ENCODE data around the gene ZNF783. TPM values are rescaled to one million over a fixed set of nuclear protein-coding genes. Genes with fewer than 3 reads are reported as not detected.
"Not testable (repeated sequence)": the region's sequence is repeated elsewhere in the genome, so short reads cannot be mapped to it uniquely, and the experiment has no call there.

Gene ZNF783
- polyA plus RNA-seq, 3 donors from 2014 or later = 1.6 to 4.4 (median 3.0) TPM

- H3K27me3 Mint-ChIP-seq (ENCODE audit: low read depth in 3 of 3) = peaks cover 0 to 4% (median 3%) of the 10 kb centered on the region in 3 donors
- no peaks in the 10 kb centered on the region for H3K4me1 Mint-ChIP-seq
- no peaks in the 10 kb centered on the region for H3K9me3 Mint-ChIP-seq
- no peak overlapping the region for H3K27ac Mint-ChIP-seq
- peaks cover 4 to 13% (median 11%) of the 10 kb centered on the region in 3 donors for H3K36me3 Mint-ChIP-seq
- H3K4me3 Mint-ChIP-seq = no peak overlapping the region
- DNase-seq = no peak
These were observed 33.0 kb upstream of the ZNF783 start for GRCh38 chr7:149228831-149229471.

- no peak overlapping the region for H3K4me3 Mint-ChIP-seq
- no peak overlapping the region for H3K27ac Mint-ChIP-seq
- no peak for DNase-seq
- no peaks in the 10 kb centered on the region for H3K9me3 Mint-ChIP-seq
- H3K27me3 Mint-ChIP-seq (ENCODE audit: low read depth in 3 of 3) = peaks cover 0 to 4% (median 4%) of the 10 kb centered on the region in 3 donors
- H3K36me3 Mint-ChIP-seq = peaks cover 4 to 13% (median 11%) of the 10 kb centered on the region in 3 donors
- no peaks in the 10 kb centered on the region for H3K4me1 Mint-ChIP-seq
These were observed 32.5 kb upstream of the ZNF783 start for GRCh38 chr7:149229526-149229925.

- H3K36me3 Mint-ChIP-seq = no peaks in the 10 kb centered on the region
- no peaks in the 10 kb centered on the region for H3K4me1 Mint-ChIP-seq
These were observed 29.6 kb upstream of the ZNF783 start for GRCh38 chr7:149232362-149232761.

GRCh38 chr7:149233655-149234204 lies 28.3 kb upstream of the ZNF783 start:
- not testable (repeated sequence) for H3K4me1 Mint-ChIP-seq; H3K4me3 Mint-ChIP-seq; H3K36me3 Mint-ChIP-seq; H3K9me3 Mint-ChIP-seq; H3K27me3 Mint-ChIP-seq (ENCODE audit: low read depth in 3 of 3); H3K27ac Mint-ChIP-seq; DNase-seq

More at GRCh38 chr7:149232362-149232761, 29.6 kb upstream of the ZNF783 start:
- Mint-ChIP-seq H3K9me3 (no peaks in the 10 kb centered on the region), H3K27ac (no peak overlapping the region), H3K4me3 (no peak overlapping the region), H3K27me3 (ENCODE audit: low read depth in 3 of 3) (peaks cover 2 to 4% (median 3%) of the 10 kb centered on the region in 3 donors)
- DNase-seq = no peak

GRCh38 chr7:149237502-149237901 lies 24.5 kb upstream of the ZNF783 start:
- Mint-ChIP-seq H3K27me3 (ENCODE audit: low read depth in 3 of 3) (peaks cover 3 to 9% (median 6%) of the 10 kb centered on the region in 3 donors), H3K9me3 (peaks cover 0 to 2% (median 0%) of the 10 kb centered on the region in 6 donors), H3K4me1 (peaks cover 21 to 26% of the 10 kb centered on the region in 2 donors), H3K4me3 (no peak overlapping the region), H3K27ac (no peak overlapping the region), H3K36me3 (peaks cover 0 to 2% (median under 1%) of the 10 kb centered on the region in 3 donors)
- no peak for DNase-seq

- peak overlapping the region; percentile 30 to 92 (median 89) for H3K4me3 Mint-ChIP-seq
- DNase-seq = no peak
- H3K36me3 Mint-ChIP-seq = peaks cover 0 to 5% (median 5%) of the 10 kb centered on the region in 3 donors
- H3K27ac Mint-ChIP-seq = peak overlapping the region in 2 of 6 donors; percentile 32 to 69
- H3K27me3 Mint-ChIP-seq (ENCODE audit: low read depth in 3 of 3) = peaks cover 3 to 9% (median 6%) of the 10 kb centered on the region in 3 donors
- H3K4me1 Mint-ChIP-seq = peaks cover 21 to 31% of the 10 kb centered on the region in 2 donors
- peaks cover 0 to 6% (median under 1%) of the 10 kb centered on the region in 6 donors for H3K9me3 Mint-ChIP-seq
These were observed 23.9 kb upstream of the ZNF783 start for GRCh38 chr7:149238051-149238450.

GRCh38 chr7:149239345-149240143 lies 22.5 kb upstream of the ZNF783 start, which contains the start of gene ZNF212:
ZNF212 (plus strand) TSS chr7:149239651; CDS start chr7:149239779, 128 bp downstream.
- H3K27ac Mint-ChIP-seq = peak within 1 kb of the TSS; percentile 72 to 88 (median 82)
- peak; percentile 79 to 82 (median 80) for DNase-seq
- H3K27me3 Mint-ChIP-seq (ENCODE audit: low read depth in 3 of 3) = peaks cover 0 to 9% (median 6%) of the 10 kb centered on the region in 3 donors
- peak within 1 kb of the TSS; percentile 89 to 94 (median 91) for H3K4me3 Mint-ChIP-seq
- H3K4me1 Mint-ChIP-seq = peaks cover 23 to 32% of the 10 kb centered on the region in 2 donors
- peaks cover 0 to 5% (median 5%) of the 10 kb centered on the region in 3 donors for H3K36me3 Mint-ChIP-seq
- H3K9me3 Mint-ChIP-seq = peaks cover 0 to 6% (median under 1%) of the 10 kb centered on the region in 6 donors

GRCh38 chr7:149240637-149241036 lies 21.4 kb upstream of the ZNF783 start:
- H3K36me3 Mint-ChIP-seq = peaks cover 0 to 5% (median 5%) of the 10 kb centered on the region in 3 donors
- H3K27me3 Mint-ChIP-seq (ENCODE audit: low read depth in 3 of 3) = peaks cover 0 to 11% (median 6%) of the 10 kb centered on the region in 3 donors
- peaks cover 26 to 37% of the 10 kb centered on the region in 2 donors for H3K4me1 Mint-ChIP-seq
- peak overlapping the region; percentile 89 to 94 (median 91) for H3K4me3 Mint-ChIP-seq
- peak overlapping the region; percentile 29 to 78 (median 54) for H3K27ac Mint-ChIP-seq
- H3K9me3 Mint-ChIP-seq = peaks cover 0 to 6% (median under 1%) of the 10 kb centered on the region in 6 donors
- no peak for DNase-seq

- H3K4me3 Mint-ChIP-seq = peak overlapping the region; percentile 29 to 94 (median 43)
- H3K27me3 Mint-ChIP-seq (ENCODE audit: low read depth in 3 of 3) = peaks cover 0 to 11% (median 4%) of the 10 kb centered on the region in 3 donors
- H3K4me1 Mint-ChIP-seq = peaks cover 31 to 43% of the 10 kb centered on the region in 2 donors
These were observed 20.3 kb upstream of the ZNF783 start for GRCh38 chr7:149241696-149242095.

GRCh38 chr7:149245244-149245643 lies 16.8 kb upstream of the ZNF783 start:
- no peak for DNase-seq
- Mint-ChIP-seq H3K27ac (no peak overlapping the region), H3K4me3 (no peak overlapping the region), H3K36me3 (peaks cover 0 to 5% (median 5%) of the 10 kb centered on the region in 3 donors), H3K9me3 (peaks cover 0 to 6% (median under 1%) of the 10 kb centered on the region in 6 donors), H3K4me1 (peaks cover 26 to 53% of the 10 kb centered on the region in 2 donors), H3K27me3 (ENCODE audit: low read depth in 3 of 3) (peaks cover 0 to 2% (median 0%) of the 10 kb centered on the region in 3 donors)

More at GRCh38 chr7:149241696-149242095, 20.3 kb upstream of the ZNF783 start:
- peak overlapping the region in 1 of 6 donors; percentile 24 for H3K27ac Mint-ChIP-seq
- no peak for DNase-seq
- peaks cover 0 to 6% (median under 1%) of the 10 kb centered on the region in 6 donors for H3K9me3 Mint-ChIP-seq
- H3K36me3 Mint-ChIP-seq = peaks cover 0 to 5% (median 5%) of the 10 kb centered on the region in 3 donors

GRCh38 chr7:149245744-149246143 lies 16.3 kb upstream of the ZNF783 start:
- Mint-ChIP-seq H3K4me1 (peaks cover 21 to 48% of the 10 kb centered on the region in 2 donors), H3K36me3 (peaks cover 0 to 5% (median 5%) of the 10 kb centered on the region in 3 donors), H3K27me3 (ENCODE audit: low read depth in 3 of 3) (peaks cover 0 to 2% (median 0%) of the 10 kb centered on the region in 3 donors), H3K9me3 (peaks cover 0 to 6% (median under 1%) of the 10 kb centered on the region in 6 donors), H3K27ac (peak overlapping the region in 1 of 6 donors; percentile 60), H3K4me3 (no peak overlapping the region)
- no peak for DNase-seq

- peaks cover 0 to 2% (median 0%) of the 10 kb centered on the region in 3 donors for H3K27me3 Mint-ChIP-seq (ENCODE audit: low read depth in 3 of 3)
- no peak overlapping the region for H3K4me3 Mint-ChIP-seq
- DNase-seq = no peak
- H3K36me3 Mint-ChIP-seq = peaks cover 4 to 17% (median 7%) of the 10 kb centered on the region in 3 donors
- H3K4me1 Mint-ChIP-seq = peaks cover 15 to 32% of the 10 kb centered on the region in 2 donors
- peak overlapping the region in 1 of 6 donors; percentile 39 for H3K27ac Mint-ChIP-seq
- H3K9me3 Mint-ChIP-seq = no peaks in the 10 kb centered on the region
These were observed 13.2 kb upstream of the ZNF783 start for GRCh38 chr7:149248777-149249176.

GRCh38 chr7:149250151-149250550 lies 11.8 kb upstream of the ZNF783 start:
- Mint-ChIP-seq H3K4me1 (peaks cover 10 to 28% of the 10 kb centered on the region in 2 donors), H3K36me3 (peaks cover 4 to 23% (median 7%) of the 10 kb centered on the region in 3 donors)
- H3K27me3 Mint-ChIP-seq (ENCODE audit: low read depth in 3 of 3); H3K27ac Mint-ChIP-seq; H3K9me3 Mint-ChIP-seq; H3K4me3 Mint-ChIP-seq; DNase-seq: not testable (repeated sequence)
